Activated CD8-positive, alpha-beta memory T cell treated with anti-CD3 and anti-CD28 coated beads, Interleukin-2, amount 50 U/mL, for 1 hour (primary cell): Measurements from ENCODE around the gene MACROD1.
"Not testable (repeated sequence)": the region's sequence is repeated elsewhere in the genome, so short reads cannot be mapped to it uniquely, and the experiment has no call there.

Source experiments
- DNase-seq: peaks from one replicate; pipeline ENCODE4 v3.0.0-alpha.2; 2020; ENCODE audit errors: extremely low read depth

MACROD1 gene

GRCh38 chr11:64058494-64058893 lies 107.4 kb downstream of the MACROD1 start:
- DNase-seq: no peak

DNA sequence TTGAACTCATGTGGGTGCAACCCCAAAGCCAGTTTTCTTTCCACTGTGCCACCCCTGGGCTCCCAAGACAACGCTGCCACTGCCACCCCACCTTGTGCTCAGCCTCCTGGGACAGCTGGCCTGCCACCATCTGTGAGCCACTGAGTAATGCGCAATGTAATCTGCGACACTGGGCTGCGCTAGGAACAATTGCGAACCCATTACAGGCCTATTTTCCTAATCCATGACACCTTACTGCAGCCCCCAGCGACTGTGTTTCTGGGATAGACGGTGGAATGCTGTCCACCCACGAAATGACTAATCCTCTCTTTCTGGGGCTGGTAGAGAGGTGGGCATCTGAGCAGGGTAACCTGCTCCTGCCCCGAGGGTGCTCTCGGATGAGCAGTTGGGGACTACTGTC lies 108.0 kb downstream of the MACROD1 start:
- no peak for DNase-seq

GRCh38 chr11:64056861-64057260 lies 109.1 kb downstream of the MACROD1 start:
- no peak for DNase-seq

- no peak for DNase-seq
These were observed 109.6 kb downstream of the MACROD1 start for GRCh38 chr11:64056213-64056785.

DNA sequence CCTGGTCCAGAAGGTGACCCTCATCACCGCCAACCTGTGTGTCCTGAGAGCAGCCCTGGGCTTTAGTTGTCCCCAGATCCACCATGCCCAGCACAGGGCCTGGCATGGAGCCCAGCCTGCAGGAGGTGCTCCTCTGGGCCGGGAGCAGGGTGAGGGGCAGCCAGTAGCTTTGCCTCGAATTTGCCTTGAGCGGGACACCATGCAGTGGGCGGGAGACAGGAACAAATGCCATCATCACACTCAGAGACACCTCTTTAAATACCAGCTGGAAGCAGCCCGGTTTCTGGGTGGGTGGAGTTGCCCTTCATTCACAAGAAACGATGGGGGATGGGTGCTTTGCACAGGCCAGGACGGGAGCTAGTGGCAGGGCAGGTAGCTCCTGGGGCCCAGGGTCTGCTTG lies 110.8 kb downstream of the MACROD1 start:
- DNase-seq: no peak

GRCh38 chr11:64053699-64054098 lies 112.2 kb downstream of the MACROD1 start:
- no peak for DNase-seq

GRCh38 chr11:64052938-64053622 lies 112.8 kb downstream of the MACROD1 start:
- no peak for DNase-seq

DNA sequence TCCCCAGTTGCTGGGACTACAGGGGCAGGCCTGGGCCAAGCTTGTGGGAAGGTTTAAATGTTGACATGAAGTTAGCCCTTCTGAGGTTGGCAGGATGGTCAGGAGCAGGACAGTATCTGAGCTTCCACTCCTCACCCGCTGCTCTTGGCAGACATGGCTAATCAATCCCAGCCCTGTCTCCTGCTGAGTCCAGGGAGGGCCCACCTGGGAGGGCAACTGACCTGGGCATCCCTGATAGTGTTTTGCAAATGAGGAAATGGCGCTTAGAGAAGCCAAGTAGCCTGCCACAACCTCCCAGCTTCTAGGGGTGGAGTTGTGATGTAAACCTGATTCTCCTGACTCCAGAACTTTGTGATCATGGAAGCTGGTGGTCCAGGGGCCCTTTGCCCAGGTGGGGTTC lies 113.5 kb downstream of the MACROD1 start:
- no peak for DNase-seq

DNA sequence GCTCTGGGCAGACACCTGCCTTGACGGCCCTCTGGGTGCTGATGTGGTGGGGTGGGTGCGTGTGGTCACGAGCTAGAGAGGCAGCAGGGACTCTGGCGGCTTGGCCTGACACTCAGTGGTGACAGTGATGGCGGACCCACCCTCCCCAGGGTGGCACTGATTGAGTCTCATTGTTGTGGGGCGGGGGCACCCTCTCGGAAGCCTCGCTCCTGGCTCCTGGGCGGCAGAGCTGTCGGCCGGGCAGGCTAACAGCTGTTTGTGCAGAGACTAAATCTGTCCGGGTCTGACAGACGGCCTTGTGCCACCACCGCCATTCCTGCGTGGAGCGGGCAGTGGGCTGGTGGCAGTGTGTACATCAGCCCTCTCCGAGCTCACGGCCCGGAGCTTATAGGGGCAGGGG lies 114.6 kb downstream of the MACROD1 start:
- DNase-seq: no peak

DNA sequence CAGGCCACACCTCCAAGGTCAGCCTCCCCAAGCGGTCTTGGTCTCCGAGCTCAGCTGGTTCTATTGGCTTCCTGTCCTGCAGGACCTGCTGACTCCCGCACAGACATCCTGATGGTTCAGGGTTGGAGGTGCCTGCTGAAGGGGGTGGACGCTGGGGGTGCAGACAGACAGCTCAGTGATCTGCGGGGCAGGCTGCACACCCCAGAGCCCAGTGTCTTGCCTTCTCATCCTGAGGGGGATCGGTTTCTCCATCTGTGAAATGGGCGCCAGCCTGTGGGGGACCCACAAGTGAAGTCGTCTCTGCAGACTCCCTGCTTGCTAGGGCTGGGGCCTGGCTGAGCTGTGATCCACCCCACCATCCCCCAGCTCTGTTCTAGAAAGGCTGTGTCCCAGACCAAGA lies 116.4 kb downstream of the MACROD1 start:
- DNase-seq: no peak

GRCh38 chr11:64048042-64048854 lies 117.7 kb downstream of the MACROD1 start:
- no peak for DNase-seq

DNA sequence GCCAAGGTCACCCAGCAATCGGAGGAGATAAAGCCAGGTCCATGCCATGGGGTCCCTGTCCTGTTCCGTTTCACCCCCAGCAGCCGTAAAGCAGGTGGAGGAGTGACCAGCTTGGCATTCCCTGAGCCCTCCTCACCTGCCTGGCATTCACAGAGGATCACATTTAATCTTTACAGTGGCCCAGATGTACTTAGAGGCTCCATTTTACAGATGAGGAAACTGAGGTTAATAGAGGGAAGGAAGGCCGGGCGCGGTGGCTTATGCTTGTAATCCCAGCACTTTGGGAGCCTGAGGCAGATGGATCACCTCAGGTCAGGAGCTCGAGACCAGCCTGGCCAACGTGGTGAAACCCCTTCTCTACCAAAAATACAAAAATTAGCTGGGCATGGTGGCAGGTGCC lies 118.5 kb downstream of the MACROD1 start:
- not testable (repeated sequence) for DNase-seq

DNA sequence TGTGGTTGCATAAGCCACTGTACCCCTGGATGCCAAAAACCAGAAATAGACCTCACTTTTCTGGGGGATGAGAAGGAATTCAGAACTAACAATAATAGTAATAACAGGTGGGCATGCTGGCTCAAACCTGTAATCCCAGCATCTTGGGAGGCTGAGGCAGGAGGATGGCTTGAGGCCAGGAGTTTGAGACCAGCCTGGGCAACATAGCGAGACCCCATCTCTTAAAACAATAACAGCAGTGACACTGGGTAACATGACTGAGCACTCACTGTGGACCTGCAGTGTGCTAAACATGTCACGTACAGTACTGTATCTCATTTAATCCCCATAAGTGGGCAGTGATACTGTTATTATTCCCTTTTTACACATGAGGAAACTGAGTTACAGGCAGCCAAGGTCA lies 120.2 kb downstream of the MACROD1 start:
- DNase-seq: no peak

DNA sequence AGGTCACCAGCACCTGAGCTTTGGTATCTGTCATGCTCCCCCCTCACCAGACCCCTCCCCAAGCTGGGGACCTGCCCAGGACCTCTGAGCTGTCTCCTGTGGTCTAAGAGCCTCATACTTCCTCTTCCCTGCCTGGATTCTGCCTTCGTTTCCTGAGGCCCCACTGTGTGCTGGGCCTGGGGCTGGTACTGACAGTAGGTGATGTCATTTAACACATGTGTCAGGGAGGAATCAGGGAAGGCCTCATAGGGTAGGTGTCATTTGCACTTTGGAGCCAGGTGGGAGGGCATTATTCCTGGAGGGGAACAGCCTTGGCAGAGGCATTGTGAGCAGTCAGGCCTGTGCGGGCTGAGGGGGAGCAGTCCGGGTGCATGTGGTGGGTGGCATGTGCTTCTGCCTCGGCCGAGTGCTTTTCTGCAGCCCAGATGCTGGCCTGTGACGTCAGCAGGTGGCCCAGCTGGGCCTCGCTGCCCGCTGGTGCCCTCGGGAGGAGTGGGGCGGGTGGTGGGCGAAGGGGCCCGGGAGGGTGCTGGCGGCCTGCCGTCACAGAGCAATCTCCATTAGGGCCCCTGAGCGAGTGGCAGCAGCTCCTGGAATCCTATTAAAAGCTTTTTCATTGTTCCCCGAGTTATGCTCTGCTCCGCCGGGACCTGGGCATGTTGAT lies 121.1 kb downstream of the MACROD1 start:
- no peak for DNase-seq

- no peak for DNase-seq
These were observed 122.4 kb downstream of the MACROD1 start for GRCh38 chr11:64043545-64043944.

DNA sequence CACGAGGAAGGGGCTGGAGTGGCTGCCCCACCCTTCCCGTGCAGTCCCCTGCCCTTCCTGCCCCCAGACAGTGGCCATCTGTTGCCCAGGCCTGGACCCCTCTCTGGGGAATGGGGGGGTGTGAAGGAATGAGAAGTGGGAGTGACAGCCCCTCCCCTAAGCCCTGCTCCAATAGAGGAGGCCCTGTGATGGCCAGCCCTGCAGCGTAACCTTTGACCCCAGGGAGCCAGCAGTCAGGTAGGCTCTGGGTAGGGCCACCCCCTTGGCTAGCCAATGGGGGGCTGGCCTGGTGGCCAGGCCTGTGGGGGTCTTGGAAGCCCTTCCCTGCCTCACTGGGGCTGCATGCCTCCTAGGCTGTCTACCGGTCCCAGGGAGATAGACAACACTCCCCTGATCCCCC lies 123.6 kb downstream of the MACROD1 start:
- DNase-seq: no peak

GRCh38 chr11:64041846-64042245 lies 124.1 kb downstream of the MACROD1 start:
- DNase-seq: no peak

- no peak for DNase-seq
These were observed 125.1 kb downstream of the MACROD1 start for GRCh38 chr11:64040684-64041322.

DNA sequence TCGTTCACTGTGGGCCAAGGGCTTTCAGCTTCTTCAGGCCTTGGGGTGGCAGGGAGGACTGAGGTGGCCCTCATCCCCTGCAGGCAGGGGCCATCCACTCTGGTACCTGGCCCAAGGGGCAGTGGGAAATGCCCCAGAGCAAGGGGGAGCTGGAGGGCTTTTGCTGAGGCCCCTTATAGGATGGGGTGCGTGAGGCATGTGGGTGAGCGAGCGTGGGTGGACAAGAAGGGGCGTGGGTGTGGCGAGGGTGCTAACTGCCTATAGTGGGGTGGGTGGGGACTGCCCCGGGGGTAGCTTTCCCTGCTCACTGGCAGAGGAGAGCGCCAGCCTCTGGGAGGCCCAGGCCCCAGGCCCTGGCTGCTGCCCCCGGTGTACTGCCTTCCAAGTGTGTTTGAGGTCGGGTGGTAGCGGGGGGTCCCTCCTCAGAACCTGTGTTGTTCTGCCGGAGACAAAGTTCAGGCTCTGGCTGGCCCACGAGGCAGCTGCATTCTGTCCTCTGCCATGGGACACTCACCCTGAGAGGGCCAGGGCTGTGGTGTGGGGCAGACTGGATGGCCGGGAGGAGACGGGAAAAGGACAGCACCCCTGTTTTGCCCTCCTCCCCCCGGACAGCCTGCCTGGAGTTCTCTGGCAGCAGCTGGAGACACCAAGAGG lies 126.8 kb downstream of the MACROD1 start:
- no peak for DNase-seq

- no peak for DNase-seq
These were observed 127.4 kb downstream of the MACROD1 start for GRCh38 chr11:64038500-64038899.

- DNase-seq: no peak
These were observed 128.8 kb downstream of the MACROD1 start for GRCh38 chr11:64037027-64037634.
